Activated CD4-positive, CD25-positive, alpha-beta regulatory T cell treated with anti-CD3 and anti-CD28 coated beads, Interleukin-2, amount 50 U/mL, for 16 hours (primary cell): ENCODE results near the gene PRKAG3.

Experiments used
- DNase-seq: peaks from one replicate; pipeline ENCODE4 v3.0.0-alpha.2; 2020; ENCODE audit warnings: low read depth, low spot score

Gene PRKAG3

GRCh38 chr2:218839888-218840287, 8.3 kb upstream of the PRKAG3 start:
- DNase-seq: no peak

- no peak for DNase-seq
Measured at GRCh38 chr2:218839430-218839829, 7.8 kb upstream of the PRKAG3 start.

DNA sequence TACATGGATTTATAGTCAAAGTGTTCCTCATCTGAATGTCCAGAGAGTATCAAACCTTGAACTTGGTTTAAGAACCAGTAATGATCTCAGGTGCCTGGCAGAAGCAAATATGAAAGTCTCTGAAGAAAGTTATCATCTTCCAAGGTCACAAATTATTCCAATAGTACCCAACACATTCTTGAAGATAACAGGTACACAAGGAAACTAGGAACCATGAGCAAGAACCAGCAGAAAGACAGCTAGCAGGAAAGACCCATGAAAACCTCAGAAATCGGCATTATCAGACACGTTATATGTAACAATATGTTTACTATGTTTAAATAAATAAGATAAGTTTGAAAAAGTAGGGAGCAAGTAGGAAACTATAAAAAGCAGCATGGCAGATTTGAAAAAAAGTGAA, 5.9 kb upstream of the PRKAG3 start:
- DNase-seq: no peak

DNA sequence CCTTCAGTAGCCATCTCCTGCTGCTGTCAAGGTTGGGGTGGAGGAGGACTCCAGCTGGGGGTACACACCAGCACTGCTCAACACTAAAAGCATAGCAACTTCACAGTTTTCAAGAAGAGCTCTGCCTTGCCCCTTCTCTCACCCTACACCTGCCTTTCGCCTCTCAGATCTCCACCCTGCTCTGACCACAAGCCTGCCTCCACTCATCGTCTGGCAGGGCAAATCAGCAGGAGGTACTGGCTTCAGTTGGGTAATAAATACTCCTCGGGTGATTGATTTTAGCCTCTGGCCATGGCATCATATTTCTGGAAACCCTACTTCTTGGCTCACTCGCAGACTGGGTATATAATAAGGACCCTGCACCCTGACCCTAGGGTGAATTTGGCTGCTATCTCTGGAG, 3.1 kb upstream of the PRKAG3 start:
- no peak for DNase-seq

GRCh38 chr2:218833023-218833609, 1.5 kb upstream of the PRKAG3 start:
- DNase-seq: no peak

- DNase-seq: no peak
Measured at GRCh38 chr2:218832520-218832919, 917 bp upstream of the PRKAG3 start.

DNA sequence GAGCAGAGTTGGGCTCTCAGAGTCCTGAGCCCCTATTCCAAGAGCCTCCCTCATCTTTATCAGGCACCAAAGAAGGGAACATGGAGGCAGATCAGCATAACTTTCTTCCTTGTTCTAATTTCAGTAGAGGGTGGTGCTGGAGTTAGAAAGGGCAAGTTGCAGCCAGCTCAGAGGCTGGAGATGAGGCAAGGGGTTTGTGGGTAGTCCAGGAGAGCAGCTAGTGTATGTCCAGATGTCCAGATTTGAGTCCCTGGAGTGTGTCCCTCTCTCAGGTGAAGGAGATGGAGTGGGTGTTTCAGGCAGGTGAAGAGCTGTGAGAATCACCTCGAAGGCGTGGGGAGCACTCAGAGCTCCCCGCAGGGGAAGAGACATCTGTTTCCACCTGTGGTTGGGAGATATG, 478 bp upstream of the PRKAG3 start:
- DNase-seq: no peak

GRCh38 chr2:218830526-218831306, 887 bp downstream of the PRKAG3 start:
- no peak for DNase-seq

GRCh38 chr2:218829868-218830451, 1.6 kb downstream of the PRKAG3 start:
- DNase-seq: no peak

DNA sequence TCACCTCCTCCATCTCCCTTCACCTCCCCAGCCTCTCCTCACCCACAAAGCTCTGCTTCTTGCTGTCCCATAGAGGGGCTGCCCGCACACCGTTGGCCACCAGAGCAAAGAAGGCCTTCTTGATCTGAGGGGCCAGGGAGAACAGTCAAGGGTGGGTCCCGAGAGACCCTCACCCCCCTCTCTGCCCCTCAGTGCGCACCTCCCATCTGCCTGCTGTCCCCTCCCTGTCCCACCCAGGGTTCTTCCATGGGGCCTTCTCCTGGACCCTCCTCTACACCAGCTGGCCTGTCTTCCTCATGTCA, 3.2 kb downstream of the PRKAG3 start:
- no peak for DNase-seq

DNA sequence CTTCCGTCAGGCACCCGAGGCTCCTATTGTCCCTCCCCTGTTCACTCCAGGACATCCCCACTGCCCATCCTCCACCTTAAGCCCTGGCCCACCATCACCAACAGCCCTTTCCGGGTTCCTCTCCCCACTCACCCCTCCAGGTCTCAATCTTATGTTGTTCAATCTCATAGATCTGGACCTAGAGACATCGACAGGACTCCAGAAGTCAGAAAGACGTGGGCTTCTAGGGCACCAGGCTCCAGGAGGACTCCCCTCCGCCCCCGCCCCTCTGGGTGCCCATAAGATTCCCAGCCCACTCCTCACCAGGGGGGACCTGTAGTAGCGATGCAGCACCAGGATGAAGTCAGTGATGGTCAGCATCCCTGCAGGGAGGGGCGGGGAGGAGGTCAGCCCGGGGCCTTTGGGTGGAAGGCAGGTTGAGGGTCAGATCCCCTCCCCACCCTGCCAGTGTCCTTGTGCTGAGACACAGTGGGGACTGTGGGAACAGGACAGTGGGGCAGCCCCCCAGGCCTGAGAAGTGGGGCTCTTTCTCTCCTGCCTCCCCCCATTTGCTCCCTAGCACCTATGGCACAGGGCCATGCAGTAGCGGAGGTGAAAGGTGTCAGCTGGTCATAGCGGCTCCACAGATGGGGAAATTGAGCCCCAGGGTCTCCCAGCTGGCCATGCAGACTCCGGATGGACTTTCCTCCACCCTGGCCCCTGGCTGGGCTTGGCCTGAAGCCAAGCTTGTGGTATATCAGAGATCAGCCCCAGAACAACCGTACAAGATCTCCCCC, 3.7 kb downstream of the PRKAG3 start:
- no peak for DNase-seq

DNA sequence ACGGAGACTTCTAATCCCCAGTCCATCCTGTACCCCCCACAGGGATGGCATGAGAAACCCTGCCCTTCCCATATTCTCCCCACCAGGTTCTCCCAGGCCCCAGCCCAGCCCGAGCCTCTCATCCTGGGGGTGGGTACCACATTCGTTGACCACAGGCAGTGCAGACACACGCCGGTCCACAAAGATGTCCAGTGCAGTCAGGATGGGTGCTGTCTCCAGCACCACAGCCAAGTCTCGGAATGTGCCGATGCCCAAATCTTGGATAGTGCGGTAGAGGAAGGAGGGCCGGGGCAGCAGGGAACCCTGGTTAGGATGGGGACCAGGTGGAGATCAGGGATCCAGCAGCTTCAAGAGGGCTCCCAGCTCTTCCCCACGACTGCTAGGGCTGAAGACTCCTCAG, 4.8 kb downstream of the PRKAG3 start:
- DNase-seq: no peak

DNA sequence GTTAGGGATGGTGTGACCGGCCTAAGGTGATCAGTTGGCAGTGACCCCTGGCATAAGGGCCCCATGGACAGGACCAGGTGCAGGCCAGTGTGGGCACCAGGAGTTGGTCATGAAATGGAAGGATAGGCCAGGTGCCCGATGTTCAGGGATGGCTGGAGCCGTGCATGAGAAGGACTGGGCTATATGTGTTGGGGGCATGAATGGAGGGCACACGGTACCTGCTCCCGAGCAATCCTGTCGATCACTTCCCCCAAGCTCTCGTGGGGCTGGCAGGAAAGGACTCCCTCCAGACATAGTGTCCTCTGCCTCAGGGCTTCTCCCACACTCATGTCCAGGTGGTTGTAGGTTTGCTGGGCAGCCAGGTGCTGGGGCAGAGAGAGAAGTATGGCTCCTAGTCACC, 7.6 kb downstream of the PRKAG3 start:
- no peak for DNase-seq

GRCh38 chr2:218823196-218823855, 8.3 kb downstream of the PRKAG3 start:
- no peak for DNase-seq

GRCh38 chr2:218822622-218823021, 9.0 kb downstream of the PRKAG3 start:
- DNase-seq: no peak

DNA sequence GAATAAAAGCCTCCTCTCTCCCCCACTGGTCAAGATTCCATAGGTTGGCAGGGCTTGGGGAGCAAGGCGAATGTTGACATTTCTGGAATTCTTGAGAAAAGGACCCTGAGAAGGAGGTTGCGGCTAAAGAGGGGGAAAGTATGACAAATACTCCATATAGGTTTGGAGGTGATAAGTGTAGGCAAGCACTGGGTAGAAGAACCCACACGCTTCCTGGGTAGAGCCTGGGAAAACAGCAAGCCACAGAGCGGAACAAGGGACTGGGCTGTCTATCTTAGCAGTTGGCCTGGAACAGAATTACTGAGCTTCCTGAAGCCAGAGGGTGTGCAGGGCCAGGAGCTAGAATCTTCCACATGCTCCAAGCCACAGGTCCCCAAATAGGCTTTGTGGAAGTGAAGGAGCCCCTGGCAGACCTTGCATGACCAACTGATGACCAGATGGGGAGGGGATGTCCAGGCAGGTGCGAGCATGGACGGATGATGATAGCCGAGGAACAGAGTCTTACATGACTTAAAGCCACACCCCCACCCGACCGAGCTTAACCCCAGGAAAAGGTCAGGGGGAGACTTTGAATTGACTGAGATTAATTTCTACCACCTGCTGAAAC, 9.9 kb downstream of the PRKAG3 start:
- no peak for DNase-seq

DNA sequence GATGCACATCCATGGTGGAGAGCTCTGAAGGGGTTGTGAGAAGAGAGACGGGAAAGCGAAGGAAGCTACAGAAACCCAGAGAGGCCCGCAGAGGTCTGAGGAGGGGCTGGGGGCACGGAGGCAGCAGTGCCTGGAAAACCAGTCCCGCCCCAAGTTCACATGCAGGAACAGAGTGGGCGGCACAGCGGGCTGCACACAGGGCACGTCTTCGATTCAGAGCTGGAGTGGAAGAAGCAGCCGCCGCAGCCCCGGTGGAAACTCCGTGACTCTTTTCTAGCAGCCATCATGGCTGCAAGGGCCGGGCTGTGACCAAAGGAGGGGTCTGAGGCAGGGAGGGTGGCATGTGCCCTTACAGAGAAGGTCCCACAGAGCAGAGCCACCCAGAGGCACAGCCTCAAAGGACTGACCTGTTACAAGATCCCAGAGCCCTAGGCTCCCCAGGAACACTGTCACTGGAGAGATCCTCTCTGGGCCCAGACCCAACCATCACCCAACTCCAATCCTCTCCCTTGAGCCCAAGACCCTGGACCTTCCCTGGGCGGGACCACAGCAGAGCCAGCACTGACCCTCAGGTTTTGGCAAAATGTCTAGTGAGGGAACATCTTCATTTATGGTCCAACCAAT, 10.7 kb downstream of the PRKAG3 start:
- no peak for DNase-seq

GRCh38 chr2:218819093-218819492, 12.5 kb downstream of the PRKAG3 start:
- DNase-seq: no peak

DNA sequence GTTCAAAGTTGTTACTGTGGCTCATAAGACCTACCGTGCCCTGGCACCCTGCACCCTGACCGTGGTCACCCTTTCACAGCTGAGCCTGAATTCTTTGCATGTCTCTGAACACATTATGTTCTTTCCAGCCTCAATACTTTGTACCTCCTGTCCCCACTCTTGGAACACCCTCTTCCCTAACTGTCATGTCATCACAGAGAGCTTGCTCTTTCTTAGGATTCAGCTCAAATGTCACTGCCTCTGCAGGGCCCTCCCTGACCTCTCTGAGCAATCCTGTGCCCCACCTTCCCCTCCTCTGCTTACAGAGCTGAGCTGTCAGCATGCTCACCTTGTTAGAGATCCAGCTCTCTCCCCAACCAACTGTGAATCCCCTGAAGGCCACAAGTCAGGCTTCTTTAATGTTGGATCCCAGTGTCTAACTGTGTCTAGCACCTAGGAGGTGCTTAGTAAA, 15.0 kb downstream of the PRKAG3 start:
- DNase-seq: no peak

GRCh38 chr2:218815649-218816048, 16.0 kb downstream of the PRKAG3 start:
- no peak for DNase-seq

GRCh38 chr2:218815244-218815637, 16.4 kb downstream of the PRKAG3 start:
- no peak for DNase-seq
